Activated naive CD4-positive, alpha-beta T cell (primary cell): Measurements from ENCODE around the gene SMC4.

Experiments
- DNase-seq, 4 experiments: peaks; one replicate each; lab custom pipeline; 2025; lab: John Stamatoyannopoulos, UW

SMC4 gene

GRCh38 chr3:160394009-160394392 is 5.4 kb upstream of the SMC4 start:
- DNase-seq = no peak

- DNase-seq = no peak
These were observed 4.2 kb upstream of the SMC4 start for GRCh38 chr3:160395297-160395696.

- DNase-seq = no peak
These were observed 678 bp upstream of the SMC4 start for GRCh38 chr3:160398820-160399124.

- DNase-seq = peak in 2 of 4 experiments; percentile 12 to 26
These were observed 716 bp downstream of the SMC4 start for GRCh38 chr3:160400030-160400701.

- peak in 2 of 4 experiments; percentile 0 to 6 for DNase-seq
These were observed 1.3 kb downstream of the SMC4 start for GRCh38 chr3:160400702-160401150.

- no peak for DNase-seq
These were observed 2.0 kb downstream of the SMC4 start for GRCh38 chr3:160401291-160402095.

GRCh38 chr3:160402221-160403027 is 3.0 kb downstream of the SMC4 start:
- no peak for DNase-seq

- DNase-seq = no peak
These were observed 3.6 kb downstream of the SMC4 start for GRCh38 chr3:160403028-160403545.

GRCh38 chr3:160403796-160404470 is 4.5 kb downstream of the SMC4 start:
- DNase-seq = no peak

- no peak for DNase-seq
These were observed 10.6 kb downstream of the SMC4 start for GRCh38 chr3:160409812-160410610.

GRCh38 chr3:160412477-160412876 is 13.0 kb downstream of the SMC4 start:
- DNase-seq = no peak

- peak in 3 of 4 experiments; percentile 14 to 38 (median 16) for DNase-seq
These were observed 14.3 kb downstream of the SMC4 start for GRCh38 chr3:160413613-160414248.

GRCh38 chr3:160417311-160417710 is 17.9 kb downstream of the SMC4 start:
- no peak for DNase-seq

- no peak for DNase-seq
These were observed 28.5 kb downstream of the SMC4 start for GRCh38 chr3:160427832-160428424.

- no peak for DNase-seq
These were observed 34.6 kb downstream of the SMC4 start for GRCh38 chr3:160434071-160434470.

- no peak for DNase-seq
These were observed 35.6 kb downstream of the SMC4 start for GRCh38 chr3:160435095-160435494.

- DNase-seq = no peak
These were observed 36.3 kb downstream of the SMC4 start for GRCh38 chr3:160435747-160436146.

- DNase-seq = no peak
These were observed 37.6 kb downstream of the SMC4 start for GRCh38 chr3:160437083-160437455.

GRCh38 chr3:160440687-160441086 is 41.2 kb downstream of the SMC4 start:
- no peak for DNase-seq

- DNase-seq = no peak
These were observed 45.0 kb downstream of the SMC4 start for GRCh38 chr3:160444411-160444810.
